GM13976 (cell line): ENCODE results near the gene CSF1R.

Source experiments
- DNase-seq: peaks from one replicate; pipeline ENCODE4 v3.0.0; 2012; ENCODE audit warnings: low spot score
- CTCF ChIP-seq: IDR thresholded peaks from 2 replicates; pipeline ENCODE4 v1.5.1; 2012; ENCODE audit warnings: borderline replicate concordance, mild to moderate bottlenecking; ENCODE audit not compliant: insufficient read depth; ENCODE audit errors: extremely low read depth, missing control alignments, control extremely low read depth
- in situ Hi-C: fragments of 300-500 bp; cut with MboI; formaldehyde crosslinking; loops from one replicate; pipeline ENCODE4 v1.12.0; 2022; ENCODE audit warnings: low sequenced_read_pairs, mixed read lengths, inconsistent platforms; ENCODE audit not compliant: unreplicated experiment

Gene CSF1R

GRCh38 chr5:150009671-150010387, 76.5 kb downstream of the CSF1R start:
- TF ChIP-seq CTCF: no peak
- no peak for DNase-seq
- in situ Hi-C loops: no loop called here

- no peak for DNase-seq
- in situ Hi-C loops: no loop called here
- no peak for TF ChIP-seq CTCF
These were observed 79.3 kb downstream of the CSF1R start for GRCh38 chr5:150007050-150007449.

GRCh38 chr5:150006318-150006717, 80.0 kb downstream of the CSF1R start:
- in situ Hi-C loops: no loop called here
- no peak for DNase-seq
- no peak for TF ChIP-seq CTCF
